Urinary bladder (tissue), 4 donors: ENCODE measurements around the gene TRIM33. TPM values are rescaled to one million over a fixed set of nuclear protein-coding genes. Genes with fewer than 3 reads are reported as not detected.
A peak's percentile ranks its signal among the peaks of the same experiment; 100 is the strongest.
"Not testable (repeated sequence)": the region's sequence is repeated elsewhere in the genome, so short reads cannot be mapped to it uniquely, and the experiment has no call there.

Source experiments
- DNase-seq: peaks from one replicate; pipeline ENCODE4 v3.0.0-alpha.2; 2015; ENCODE audit errors: extremely low spot score
- H3K27ac ChIP-seq: one replicate; pipeline ENCODE4 v1.5.1; 2013; ENCODE audit warnings: low read depth, mild to moderate bottlenecking, moderate library complexity
- H3K36me3 ChIP-seq: one replicate; pipeline ENCODE4 v1.6.1; 2013; ENCODE audit warnings: mild to moderate bottlenecking, moderate library complexity; ENCODE audit not compliant: insufficient read depth
- H3K4me1 ChIP-seq: one replicate; pipeline ENCODE4 v1.6.1; 2013; ENCODE audit warnings: mild to moderate bottlenecking, moderate library complexity; ENCODE audit not compliant: insufficient read depth
- H3K4me3 ChIP-seq: one replicate; pipeline ENCODE4 v1.5.1; 2013; ENCODE audit warnings: low read depth, low read length
- WGBS: extraction: QIAGEN DNeasy Blood & Tissue Kit; methylation state at CpG from one replicate; pipeline ENCODE4 v1.1.7; 2013; 5-methylcytosine and 5-hydroxymethylcytosine counted together
- polyA plus RNA-seq: library from polyadenylated mRNA; stranded (reverse); fragments of 200-250 nt; gene quantifications from one replicate; pipeline ENCODE4 v1.2.3, GENCODE V29; 2013
- total RNA-seq: library from RNA; depleted of rRNA; stranded (reverse); fragments of >200 nt; gene quantifications from one replicate; pipeline ENCODE4 v1.2.3, GENCODE V29; 2014
- donor health status: healthy with polysubstance abuse.
- donor health status: healthy.

TRIM33 gene
- total and polyA plus RNA-seq, 2 donors: 11.8 to 87.7 TPM

GRCh38 chr1:114363230-114363629, 147.8 kb downstream of the TRIM33 start:
- DNase-seq, H3K4me3 ChIP-seq, H3K27ac ChIP-seq, H3K36me3 ChIP-seq, H3K4me1 ChIP-seq: not testable (repeated sequence)
- whole genome bisulfite sequencing: 89% methylated on average over 2 of the region's 2 CpGs

- H3K36me3 ChIP-seq: no peaks in the 10 kb centered on the region
- no peaks in the 10 kb centered on the region for H3K4me1 ChIP-seq
- WGBS: 27% methylated on average over 1 of the region's 1 CpG
- H3K4me3 ChIP-seq: no peak overlapping the region
- DNase-seq: no peak
- no peak overlapping the region for H3K27ac ChIP-seq
Measured at GRCh38 chr1:114359791-114360190, 151.2 kb downstream of the TRIM33 start.

- Histone ChIP-seq H3K27ac (no peak overlapping the region), H3K36me3 (no peaks in the 10 kb centered on the region), H3K4me1 (no peaks in the 10 kb centered on the region), H3K4me3 (no peak overlapping the region)
- whole genome bisulfite sequencing: 98% methylated on average over 3 of the region's 3 CpGs
- DNase-seq: no peak
Measured at GRCh38 chr1:114355240-114355639, 155.8 kb downstream of the TRIM33 start.

- DNase-seq: peak; percentile 37
- Histone ChIP-seq H3K4me3 (no peak overlapping the region), H3K4me1 (no peaks in the 10 kb centered on the region), H3K27ac (no peak overlapping the region), H3K36me3 (no peaks in the 10 kb centered on the region)
- WGBS: 18% methylated on average over 4 of the region's 4 CpGs
Measured at GRCh38 chr1:114353262-114353661, 157.7 kb downstream of the TRIM33 start.

GRCh38 chr1:114352797-114353196, 158.2 kb downstream of the TRIM33 start:
- Histone ChIP-seq H3K27ac (no peak overlapping the region), H3K4me1 (no peaks in the 10 kb centered on the region), H3K4me3 (no peak overlapping the region), H3K36me3 (no peaks in the 10 kb centered on the region)
- DNase-seq: no peak
- 45% methylated on average over 6 of the region's 6 CpGs for WGBS

GRCh38 chr1:114350731-114351445, 160.1 kb downstream of the TRIM33 start:
- Histone ChIP-seq H3K36me3 (no peaks in the 10 kb centered on the region), H3K4me1 (no peaks in the 10 kb centered on the region), H3K4me3 (no peak overlapping the region), H3K27ac (no peak overlapping the region)
- 94% methylated on average over 10 of the region's 10 CpGs for WGBS
- DNase-seq: no peak

GRCh38 chr1:114349891-114350605, 161.0 kb downstream of the TRIM33 start:
- DNase-seq: no peak
- no peaks in the 10 kb centered on the region for H3K36me3 ChIP-seq
- H3K4me1 ChIP-seq: no peaks in the 10 kb centered on the region
- H3K4me3 ChIP-seq: no peak overlapping the region
- H3K27ac ChIP-seq: no peak overlapping the region
- 85% methylated on average over 14 of the region's 14 CpGs for WGBS

- no peak for DNase-seq
- no peak overlapping the region for H3K27ac ChIP-seq
- WGBS: 90% methylated on average over 9 of the region's 9 CpGs
- no peak overlapping the region for H3K4me3 ChIP-seq
- H3K36me3 ChIP-seq: no peaks in the 10 kb centered on the region
- no peaks in the 10 kb centered on the region for H3K4me1 ChIP-seq
Measured at GRCh38 chr1:114347431-114348209, 163.4 kb downstream of the TRIM33 start.

- Histone ChIP-seq H3K4me3 (peak overlapping the region; percentile 33), H3K27ac (peak overlapping the region; percentile 32), H3K36me3 (no peaks in the 10 kb centered on the region), H3K4me1 (no peaks in the 10 kb centered on the region)
- DNase-seq: peak; percentile 83
- 5% methylated on average over 33 of the region's 33 CpGs for WGBS
Measured at GRCh38 chr1:114346480-114347029, 164.4 kb downstream of the TRIM33 start.

GRCh38 chr1:114345930-114346479, 165.0 kb downstream of the TRIM33 start:
- H3K4me1 ChIP-seq: no peaks in the 10 kb centered on the region
- no peak for DNase-seq
- WGBS: 8% methylated on average over 24 of the region's 24 CpGs
- peak overlapping the region; percentile 32 for H3K27ac ChIP-seq
- peak overlapping the region; percentile 33 for H3K4me3 ChIP-seq
- no peaks in the 10 kb centered on the region for H3K36me3 ChIP-seq

- H3K36me3 ChIP-seq: no peaks in the 10 kb centered on the region
- 94% methylated on average over 4 of the region's 4 CpGs for WGBS
- no peak overlapping the region for H3K27ac ChIP-seq
- no peak for DNase-seq
- H3K4me3 ChIP-seq: no peak overlapping the region
- no peaks in the 10 kb centered on the region for H3K4me1 ChIP-seq
Measured at GRCh38 chr1:114344656-114345055, 166.3 kb downstream of the TRIM33 start.
